Right renal pelvis (tissue), 4 donors: Measurements from ENCODE around the gene PARP1. TPM values are rescaled to one million over a fixed set of nuclear protein-coding genes. Genes with fewer than 3 reads are reported as not detected.

Experiments used
- DNase-seq, 4 donors: peaks; one replicate each; pipeline ENCODE4 v3.0.0-alpha.2; 2013; ENCODE audit warnings: low read depth in 4 of 4, low spot score in 3 of 4, missing footprints in 1 of 4
- polyA plus RNA-seq, 4 donors: library from polyadenylated mRNA; unstranded; fragments of 120-200 nt; gene quantifications; one replicate each; pipeline ENCODE4 v1.2.1, GENCODE V29; 2013; ENCODE audit not compliant: insufficient read length in 4 of 4

Gene PARP1
- polyA plus RNA-seq, 4 donors, result 121 to 133 (median 124) TPM

DNA sequence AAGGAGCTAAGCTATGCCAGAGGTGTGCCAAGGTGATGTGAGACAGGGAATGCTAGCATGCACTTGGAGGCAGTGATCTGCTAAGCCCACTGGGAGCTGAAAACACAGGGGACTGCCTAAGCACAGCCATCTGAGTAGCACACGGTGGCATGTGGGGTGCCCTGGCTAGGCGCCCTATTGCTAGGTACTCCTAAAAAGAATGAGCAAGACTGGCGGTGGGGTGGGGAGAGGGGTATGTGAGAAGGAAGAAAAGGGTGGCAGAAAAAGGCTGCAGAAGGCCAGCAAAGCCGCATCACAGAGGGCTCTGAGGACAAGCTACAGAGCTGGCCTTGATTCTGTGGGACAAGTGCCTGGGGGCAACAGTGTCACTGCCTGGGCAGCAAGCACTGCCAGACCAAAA is 23.9 kb downstream of the PARP1 start:
- DNase-seq, result no peak

DNA sequence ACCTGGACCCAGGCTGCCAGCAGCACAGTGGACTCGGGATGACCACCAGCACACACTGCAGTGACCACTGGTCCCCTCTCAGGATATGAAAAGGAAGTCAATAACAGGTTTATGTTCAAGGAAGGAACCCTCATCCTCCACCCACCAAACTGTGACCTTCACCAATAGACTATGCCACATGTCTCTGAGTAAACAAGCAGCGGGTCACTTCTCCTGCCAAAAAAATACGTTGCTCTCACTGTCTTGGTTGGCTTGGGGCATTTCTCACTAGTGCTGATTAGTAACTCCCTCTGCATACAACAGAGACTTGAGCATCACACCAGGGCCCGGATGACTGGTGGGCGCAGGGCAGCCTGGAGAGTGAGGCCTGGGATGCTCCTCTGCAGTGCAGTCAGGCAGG is 25.9 kb downstream of the PARP1 start:
- no peak for DNase-seq

DNA sequence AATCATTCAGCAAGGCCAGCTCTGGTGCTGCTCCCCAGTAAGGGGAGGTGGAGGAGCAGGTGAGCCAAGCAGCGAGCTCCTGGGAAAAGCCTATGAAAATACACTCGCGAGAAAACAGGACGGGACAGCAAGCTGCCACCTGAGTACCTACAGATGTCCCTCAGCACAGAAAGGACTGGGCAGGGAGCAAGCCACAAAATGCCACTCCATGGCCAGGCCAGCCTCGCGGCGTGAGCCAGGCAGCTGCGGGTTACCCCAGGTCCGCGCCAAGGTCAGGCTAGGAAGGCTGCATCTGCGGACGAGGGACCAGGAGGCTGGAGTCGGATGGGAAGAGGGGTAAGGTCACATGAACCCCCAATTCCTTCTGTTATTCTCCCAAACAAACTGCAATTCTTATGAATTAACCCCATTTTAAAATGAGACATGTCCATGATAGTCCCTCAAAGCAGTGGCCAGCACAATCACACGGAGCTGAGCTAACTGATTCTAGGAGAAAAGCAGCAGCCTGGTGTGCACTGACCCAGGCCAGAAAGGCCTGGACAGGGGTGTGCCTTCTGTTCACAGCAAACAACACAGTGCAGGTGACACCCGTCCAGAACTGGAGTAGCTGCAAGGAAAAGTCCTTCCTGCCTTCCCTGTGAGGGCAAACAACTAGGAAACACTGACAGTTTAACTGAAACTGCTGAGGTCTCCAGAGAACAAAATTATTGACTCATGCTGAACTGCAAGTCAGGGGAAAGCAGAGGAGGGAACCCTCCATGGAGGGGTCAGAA is 26.5 kb downstream of the PARP1 start:
- no peak for DNase-seq

DNA sequence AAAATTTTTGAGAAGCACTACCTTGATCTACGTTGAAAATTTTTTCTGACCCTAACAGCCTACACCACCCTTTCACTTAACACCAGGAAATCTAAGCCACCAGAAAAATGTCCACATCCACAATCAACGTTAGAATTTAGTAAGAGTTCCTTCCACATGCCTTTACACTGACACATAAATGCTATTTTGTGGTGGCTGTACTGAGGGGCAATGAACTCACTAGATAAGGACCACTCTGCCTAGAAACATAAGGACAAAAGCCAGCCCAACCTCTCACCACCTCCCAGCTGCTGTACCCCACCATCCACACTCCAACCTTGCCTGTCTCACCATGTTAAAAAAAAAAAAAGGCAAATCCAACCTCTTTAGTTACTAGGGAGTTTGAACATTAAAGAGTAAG is 29.8 kb downstream of the PARP1 start:
- no peak for DNase-seq

DNA sequence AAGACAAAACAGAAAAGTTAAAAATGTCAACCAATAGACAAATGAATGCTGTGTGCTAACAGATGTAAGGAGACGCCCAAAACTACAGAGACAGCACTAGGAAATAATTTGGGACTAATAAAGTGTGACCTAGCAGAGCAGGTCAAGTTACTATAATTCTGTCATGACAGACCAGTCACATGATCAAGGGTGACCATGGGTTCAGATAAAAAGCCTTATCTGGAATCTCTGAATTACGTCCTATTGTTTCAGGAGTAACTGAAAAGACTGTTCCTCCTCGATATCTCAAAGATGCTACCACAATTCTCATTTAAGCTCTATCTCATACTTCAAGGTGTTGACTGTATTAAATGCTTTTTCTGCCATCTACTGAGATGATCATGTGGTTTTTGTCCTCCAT is 31.6 kb downstream of the PARP1 start:
- no peak for DNase-seq

DNA sequence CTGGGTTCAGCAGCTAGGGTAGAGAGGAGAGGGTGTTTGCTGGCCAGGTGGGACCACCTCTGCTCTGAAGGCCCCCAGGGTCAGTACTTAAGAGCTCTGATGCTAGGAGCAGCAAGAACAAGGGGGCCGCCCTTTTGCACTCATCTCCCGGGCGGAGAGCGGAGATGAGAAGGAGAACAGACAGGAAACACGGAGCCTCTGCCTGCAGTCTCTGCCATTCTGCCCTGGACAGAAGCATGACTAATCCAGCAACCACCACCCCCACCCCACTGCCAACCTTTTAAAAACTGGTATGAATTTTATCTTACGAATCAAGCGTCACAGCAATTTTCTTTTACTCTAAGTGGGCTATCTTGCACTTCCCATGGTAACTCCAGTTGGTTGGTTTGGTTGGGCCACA is 34.5 kb downstream of the PARP1 start:
- DNase-seq, result no peak

DNA sequence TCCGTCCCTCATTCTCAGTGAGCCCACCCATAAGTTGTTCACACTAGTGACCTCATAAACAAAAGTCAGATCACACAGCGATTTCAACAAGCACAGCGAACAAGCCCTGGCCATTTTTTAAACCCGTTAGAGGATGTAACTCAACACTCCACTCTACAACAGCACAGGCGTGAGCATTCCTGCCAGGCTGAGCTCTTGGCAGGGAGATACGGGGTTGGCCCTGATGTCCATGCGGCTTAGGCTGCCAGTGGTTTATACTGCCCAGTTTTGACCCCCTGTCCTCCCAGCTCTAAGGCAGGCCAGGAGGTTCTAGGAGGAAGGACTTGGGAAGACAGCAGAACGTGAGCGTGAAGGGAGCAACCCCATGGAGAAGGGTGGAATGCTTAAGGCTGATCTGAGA is 35.0 kb downstream of the PARP1 start:
- no peak for DNase-seq

DNA sequence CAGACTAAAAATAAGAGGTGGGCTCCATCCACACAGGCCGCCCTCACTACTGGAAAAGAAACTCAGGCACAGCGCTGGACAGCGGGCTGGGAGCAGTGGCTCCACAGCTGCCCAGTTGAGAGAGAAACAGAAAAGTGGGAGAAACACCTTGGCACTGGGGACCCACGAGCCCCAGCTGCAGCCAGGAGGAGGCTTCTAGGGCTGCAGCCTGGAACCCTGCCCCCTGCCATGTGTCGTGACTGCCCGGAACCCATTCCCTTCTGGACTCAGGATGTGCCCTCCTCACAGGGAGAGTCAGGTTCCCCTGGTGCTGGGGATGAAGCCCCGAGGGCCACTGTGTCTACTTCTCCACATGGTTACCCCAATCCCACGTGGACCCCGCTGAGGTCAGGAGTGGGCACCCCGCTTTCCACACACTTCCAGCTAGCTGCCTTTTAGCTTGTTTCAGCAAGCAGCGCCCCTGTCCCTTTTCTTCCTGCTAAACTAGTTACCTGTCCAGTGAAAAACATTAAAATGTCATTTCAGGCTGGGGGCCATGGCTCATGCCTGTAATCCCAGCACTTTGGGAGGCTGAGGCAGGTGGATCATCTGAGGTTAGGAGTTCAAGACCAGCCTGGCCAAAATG is 35.9 kb downstream of the PARP1 start:
- no peak for DNase-seq

DNA sequence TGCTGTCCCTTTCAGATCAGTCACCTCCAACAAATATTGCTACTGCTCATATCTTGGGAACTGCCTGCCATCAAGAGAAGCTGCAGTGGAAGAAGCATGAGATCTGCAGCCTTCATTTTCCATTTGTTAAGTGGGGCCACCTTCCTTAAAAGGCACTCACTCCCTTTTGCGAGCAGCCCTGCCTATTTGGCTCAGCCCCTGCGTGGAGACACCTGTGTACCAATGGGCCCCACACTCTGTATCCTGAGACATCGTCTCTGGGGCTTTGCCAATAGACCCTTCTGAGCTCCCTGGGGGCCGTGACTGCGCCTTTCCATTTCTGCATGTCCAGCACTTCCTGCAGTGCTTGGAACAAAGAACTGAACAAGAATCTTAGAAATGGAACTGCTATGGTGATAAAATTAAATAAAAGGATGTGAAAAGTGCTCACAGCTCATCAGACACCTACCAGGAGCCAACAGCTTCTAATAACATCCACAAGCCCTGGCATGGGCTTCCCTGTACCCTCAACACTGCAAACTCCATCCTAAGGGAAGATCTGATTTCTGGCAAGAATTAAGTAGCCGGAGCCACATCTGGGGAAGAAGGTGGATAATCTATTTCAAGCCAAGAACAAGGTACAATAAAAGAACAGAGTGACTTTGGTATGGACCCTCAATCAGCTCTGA is 36.7 kb downstream of the PARP1 start:
- no peak for DNase-seq

DNA sequence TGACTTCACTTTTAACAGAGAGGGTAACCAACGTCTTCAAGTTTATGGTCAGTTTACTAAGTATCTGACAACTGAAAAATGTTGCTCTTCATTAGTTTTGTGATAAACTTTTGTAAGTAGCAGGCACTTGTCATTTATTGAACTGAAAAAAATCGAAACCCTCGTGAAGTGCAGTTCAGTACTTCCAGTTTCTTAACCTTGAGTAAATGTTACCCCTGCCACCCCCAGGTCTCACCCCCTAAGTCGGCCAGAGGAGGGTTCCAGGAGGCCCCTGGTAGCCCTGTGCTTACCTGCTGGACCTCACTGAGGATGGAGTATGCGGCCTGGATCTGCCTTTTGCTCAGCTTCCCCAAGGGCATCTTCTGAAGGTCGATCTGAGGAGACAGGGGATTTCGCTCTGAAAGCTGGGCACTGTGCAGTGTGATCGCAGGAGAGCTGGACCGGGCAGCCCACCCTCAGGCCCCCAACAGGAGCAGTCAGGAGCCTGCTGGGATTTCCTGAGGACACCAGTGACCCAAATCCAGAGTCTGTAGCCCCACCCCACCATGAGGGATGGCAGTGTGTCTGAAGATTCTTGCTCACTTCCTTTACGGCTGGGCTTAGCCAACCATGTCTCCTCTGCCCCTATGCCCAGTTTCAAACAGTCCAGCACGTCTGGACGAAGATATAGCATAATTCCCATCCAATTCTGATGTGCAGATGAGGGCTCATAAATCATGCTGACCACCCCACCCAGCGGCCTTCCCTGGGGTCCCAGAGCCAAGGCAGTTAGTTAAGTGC is 37.6 kb downstream of the PARP1 start:
- DNase-seq, result no peak

DNA sequence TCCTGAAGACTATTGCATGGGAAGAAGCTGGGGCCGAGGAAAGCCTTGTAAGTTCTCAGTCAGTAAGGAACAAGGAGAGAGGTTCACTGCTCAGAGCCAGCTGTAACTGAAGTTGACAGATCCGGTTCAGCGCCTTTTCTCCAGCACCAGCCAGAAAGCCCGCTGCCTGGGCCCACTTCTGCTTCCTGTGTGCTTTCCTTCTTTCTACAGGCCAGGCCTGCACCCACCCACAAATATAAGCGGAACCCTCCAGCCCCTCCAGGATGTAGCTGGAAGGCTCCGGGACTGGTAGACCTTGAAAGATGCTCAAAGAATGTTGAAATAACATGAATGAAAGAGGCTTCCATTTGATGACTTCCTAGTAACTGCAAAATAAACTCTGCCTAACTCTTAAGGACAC is 38.8 kb downstream of the PARP1 start:
- DNase-seq, result no peak

DNA sequence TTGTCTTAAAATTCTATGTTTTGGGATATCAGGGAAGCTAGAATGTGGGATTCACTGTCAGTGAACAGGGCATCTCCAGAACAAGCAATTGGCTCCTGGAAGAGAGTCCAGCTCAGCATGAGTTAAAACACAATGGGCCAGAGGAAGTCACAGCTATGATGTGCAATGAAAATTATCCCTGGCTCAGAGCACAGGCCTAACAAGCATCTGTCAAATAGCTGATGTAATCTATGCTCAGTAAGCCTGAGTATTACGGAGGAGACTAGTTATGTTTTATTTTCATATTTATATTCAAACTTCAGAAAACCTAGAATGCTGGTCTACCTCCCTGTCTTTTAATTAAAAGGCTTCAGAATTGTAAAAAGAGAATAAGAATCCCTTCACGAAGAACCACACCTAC is 41.6 kb downstream of the PARP1 start:
- DNase-seq, result no peak

DNA sequence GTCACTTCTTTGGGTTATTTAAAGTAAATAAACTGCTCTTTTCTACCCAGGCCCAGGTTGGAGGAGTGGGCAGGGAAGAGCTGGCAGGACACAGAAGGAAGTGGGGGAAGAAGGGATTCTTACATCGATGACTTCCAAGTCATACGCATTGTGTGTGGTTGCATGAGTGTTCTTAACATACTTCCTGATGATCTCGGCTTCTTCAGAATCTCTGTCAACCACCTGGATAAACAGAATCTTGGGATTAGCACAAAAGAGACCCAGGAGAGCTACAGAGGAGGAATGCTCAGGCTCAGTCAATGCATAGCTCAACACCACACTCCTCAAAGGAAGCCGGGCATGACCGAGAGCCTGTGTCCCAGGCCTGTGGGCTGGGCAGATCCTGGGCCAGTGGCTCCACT is 42.1 kb downstream of the PARP1 start:
- no peak for DNase-seq

DNA sequence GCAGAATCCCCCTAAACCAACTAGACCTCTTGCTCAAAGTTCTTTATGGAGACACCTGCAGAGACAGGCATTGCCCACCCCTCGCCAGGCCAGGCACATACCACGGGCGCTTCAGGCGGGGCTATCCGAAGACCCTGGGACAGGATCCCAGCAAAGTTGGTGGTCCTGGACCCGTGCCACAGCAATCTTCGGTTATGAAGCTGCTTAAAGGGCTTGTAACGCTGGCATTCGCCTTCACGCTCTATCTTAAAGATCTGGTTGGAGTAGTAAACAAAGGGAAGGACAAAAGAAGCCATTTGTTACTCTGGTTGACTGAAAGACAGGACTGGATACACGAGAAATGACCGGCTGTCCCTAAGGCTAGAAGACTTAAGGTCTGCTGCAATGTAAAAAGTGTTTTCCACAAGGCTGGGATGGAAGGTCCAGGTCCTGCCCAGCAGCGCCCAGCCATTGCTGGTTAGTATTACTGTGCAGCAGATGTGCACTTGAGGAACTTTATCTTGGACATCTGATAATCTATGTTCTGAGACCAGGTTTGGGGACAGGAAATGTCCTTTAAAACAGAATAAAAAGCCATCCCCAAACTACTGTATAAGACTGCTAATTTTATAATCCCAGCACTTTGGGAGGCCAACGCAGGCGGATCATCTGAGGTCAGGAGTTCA is 42.9 kb downstream of the PARP1 start:
- DNase-seq, result no peak

DNA sequence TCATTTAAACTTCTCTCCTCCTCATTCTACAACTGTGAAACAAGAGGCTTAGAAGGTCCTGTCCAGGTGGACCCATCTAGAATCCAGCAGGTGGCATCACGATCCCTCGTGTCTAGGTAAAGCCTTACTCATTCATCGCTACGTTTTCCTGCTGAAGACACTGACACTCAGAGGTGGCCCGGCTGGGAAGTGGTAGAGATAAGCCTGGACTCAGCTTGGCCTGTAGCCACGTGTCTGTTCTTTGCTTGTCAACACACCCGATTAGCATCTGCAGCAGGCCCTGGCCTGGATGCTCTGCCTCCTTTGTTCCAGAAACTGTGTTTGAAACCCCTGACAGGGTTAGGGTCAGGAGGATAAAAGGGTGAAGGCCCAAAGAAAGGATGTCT is 43.4 kb downstream of the PARP1 start:
- DNase-seq, result no peak

DNA sequence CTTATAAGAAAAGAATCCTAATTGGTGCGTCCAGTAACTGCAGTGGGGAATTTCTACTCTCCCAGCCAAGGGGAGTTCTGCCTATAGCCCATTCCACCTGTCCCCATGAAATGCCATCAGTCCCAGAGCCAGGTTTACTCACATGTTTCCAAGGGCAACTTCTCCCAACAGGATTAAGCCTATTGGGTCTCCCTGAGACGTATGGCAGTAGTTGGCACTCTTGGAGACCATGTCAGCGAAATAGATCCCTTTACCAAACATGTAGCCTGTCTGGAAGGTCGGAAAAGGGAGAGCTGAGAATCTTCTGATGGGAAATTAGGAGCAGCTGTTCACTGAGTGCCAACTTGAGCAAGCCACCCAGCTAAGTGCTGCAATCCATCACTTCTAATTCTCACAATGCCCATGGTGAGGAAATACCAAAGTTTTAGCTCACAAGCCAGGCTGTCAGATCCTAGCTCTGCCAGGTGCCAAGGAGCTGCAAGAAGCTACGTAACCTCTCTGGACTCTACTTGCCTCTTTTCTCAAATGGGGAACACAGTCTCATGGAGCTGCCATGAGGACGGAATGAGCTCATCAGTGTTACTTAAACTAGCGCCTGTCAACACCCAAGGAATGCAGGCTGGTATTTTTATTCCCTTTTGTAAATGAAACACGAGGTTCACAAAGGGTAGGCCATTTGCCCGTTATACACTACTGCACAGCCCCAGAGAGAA is 43.9 kb downstream of the PARP1 start:
- no peak for DNase-seq

DNA sequence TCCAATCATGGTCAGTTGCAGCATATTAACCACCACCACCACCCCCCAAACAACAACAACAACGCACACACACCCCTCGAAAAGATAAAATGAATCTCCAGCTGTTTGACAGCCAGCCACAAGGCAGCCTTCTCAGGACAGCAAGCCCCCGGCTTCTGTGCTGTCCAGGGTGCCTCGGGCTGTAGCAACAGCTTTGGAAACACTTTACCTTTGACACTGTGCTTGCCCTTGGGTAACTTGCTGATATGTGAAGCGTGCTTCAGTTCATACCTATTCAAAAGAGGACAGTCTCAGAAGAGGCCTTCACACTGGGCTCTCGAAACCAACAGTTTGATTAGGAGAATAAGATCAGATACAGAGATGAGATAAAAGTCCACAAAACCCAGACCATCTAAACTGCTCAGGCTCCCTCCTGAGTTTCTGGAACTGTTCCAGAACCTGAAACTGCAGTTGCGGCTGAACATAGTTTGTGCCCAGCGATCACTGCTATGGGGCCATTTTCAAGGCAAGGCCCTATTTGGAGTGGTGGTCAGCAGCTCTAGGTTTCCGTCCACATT is 44.9 kb downstream of the PARP1 start:
- DNase-seq, result no peak

DNA sequence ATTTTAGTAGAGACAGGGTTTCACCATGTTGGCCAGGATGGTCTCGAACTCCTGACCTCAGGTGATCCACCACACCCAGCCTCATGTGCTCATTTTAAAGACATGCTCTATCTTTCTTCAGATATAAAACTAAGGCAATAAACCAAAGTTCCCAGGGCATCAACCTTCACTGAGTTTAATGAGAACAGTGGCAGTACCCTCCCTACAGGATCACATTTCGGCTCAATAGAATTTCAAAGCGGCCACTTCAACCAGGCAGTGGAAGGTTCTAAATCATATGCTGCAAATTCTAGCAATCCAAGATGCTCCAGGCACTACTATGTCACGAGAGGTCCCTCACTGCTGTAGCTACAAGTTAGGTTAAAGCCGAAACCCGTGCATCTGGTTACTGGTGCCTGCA is 45.5 kb downstream of the PARP1 start:
- DNase-seq, result no peak

DNA sequence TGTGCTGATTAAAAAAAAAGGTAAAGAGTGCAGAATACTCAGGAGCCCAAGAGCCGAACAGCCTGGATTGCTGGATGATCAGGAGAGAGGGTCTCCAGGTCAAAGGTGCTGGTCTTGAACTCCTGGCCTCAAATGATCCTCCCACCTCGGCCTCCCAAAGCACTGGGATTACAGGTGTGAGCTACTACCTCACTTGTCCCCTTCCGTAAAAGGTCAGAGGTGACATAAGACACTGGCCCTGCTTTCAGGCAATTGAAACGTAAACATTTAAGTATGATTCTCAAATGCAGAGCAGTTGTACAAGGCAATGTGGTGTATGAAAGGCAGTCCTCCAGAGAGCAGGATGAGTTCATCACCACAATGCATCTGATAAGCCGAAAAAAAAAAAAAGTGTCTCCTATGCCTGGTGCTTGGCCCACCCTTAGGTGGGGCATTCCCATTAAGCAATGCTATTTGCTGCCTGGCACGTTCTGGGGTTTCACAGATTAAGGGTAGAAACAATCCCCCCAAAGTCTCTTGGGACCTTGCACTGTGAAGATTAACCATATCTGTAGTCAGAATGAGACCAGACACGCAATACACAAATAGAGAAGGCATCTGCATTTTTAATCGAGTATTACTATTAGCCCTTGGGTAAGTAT is 47.7 kb downstream of the PARP1 start:
- DNase-seq, result no peak
